A204.1 (cell line): ENCODE measurements around the gene ETS2.
"Not testable (repeated sequence)": the region's sequence is repeated elsewhere in the genome, so short reads cannot be mapped to it uniquely, and the experiment has no call there.

Source experiments
- FAIRE-seq: peaks from 2 replicates; lab custom pipeline; 2012; peaks lifted over from hg19 to GRCh38; lab: Jason Lieb, UNC

ETS2 gene

DNA sequence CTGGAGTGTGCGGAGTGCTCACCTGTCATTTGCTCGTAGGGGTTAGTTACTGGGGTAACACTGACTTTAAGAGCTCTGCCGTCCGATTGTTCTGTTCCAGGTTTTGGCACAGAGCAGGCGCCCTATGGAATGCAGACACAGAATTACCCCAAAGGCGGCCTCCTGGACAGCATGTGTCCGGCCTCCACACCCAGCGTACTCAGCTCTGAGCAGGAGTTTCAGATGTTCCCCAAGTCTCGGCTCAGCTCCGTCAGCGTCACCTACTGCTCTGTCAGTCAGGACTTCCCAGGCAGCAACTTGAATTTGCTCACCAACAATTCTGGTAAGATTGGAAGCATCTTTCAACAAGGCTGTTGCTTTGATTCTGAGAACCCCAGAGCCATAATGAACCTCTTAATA lies 12.6 kb downstream of the ETS2 start:
- no peak for FAIRE-seq

DNA sequence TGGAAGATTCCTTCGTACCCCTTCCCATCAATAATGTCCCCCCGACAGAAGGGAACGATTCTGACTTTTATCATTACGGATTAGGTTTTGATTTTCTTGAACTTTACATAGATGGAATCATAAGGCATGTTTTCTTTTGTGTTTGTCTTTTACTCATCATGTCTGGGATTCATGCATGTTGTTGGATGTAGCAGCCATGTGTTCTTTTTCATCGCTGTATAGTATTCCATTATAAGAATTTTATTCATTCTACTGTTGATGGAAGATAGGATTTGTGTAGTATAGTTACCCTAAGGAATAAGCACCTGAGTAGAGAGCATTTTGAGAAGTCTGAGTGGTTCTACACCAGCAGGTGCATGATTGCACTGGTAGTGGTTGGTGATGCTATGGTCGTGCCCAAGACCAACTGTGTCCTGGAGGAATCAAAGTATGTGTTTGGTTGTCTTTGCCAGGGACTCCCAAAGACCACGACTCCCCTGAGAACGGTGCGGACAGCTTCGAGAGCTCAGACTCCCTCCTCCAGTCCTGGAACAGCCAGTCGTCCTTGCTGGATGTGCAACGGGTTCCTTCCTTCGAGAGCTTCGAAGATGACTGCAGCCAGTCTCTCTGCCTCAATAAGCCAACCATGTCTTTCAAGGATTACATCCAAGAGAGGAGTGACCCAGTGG lies 13.5 kb downstream of the ETS2 start:
- FAIRE-seq = no peak

DNA sequence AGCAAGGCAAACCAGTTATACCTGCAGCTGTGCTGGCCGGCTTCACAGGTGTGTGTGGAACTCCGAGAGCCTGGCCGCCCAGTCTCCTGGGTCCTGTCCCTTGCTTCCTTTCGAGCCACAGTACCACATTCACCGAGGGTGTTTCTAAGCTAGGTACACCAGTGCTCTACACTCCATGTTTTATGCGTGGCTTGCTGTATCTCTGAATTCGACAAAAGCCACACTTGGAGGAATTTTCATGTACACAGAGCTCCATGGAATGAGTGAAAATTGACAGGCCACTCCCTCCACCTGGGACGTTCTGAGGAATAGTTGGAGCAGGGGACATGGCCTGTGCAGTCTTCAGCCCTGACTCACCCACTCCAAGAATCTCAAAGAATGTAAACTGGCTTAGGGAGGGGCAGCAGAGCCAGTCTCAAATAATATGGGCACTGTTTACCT lies 14.0 kb downstream of the ETS2 start:
- FAIRE-seq = no peak

DNA sequence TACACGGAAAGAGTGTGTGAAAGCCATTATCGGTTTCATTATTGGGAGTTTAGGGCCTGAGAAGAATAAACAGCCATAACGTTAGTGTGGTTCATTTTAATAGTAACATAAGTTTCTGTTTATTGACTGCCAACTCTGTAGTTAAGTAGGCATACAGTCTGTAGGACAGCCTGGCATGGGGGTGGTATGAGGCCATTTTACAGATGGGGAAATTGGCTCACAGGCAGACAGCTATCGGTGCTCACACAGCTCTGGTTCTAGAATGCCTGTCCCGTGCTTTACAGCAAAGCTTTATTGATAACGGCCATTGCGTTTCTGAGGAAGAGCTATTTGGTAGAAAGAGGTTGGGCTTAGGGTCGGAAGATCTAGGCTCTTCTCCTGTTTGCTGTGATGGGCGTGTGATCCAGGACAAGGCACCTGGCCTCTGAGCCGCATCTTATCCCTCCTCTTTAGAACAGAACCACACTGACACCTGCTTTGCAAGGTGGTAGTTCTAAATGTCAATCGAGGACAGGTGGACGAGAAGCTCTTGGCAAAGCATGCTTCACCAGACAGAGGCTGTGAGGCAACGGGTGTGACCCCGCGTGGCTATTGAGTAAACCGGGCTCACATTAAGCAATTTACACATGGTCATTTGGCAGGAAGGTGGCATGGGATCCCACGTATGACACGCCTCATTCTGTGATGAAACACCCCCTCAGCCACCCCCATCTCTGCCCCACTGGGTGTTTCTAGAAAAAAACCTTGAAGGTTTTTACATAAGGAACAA lies 14.9 kb downstream of the ETS2 start:
- FAIRE-seq = no peak

DNA sequence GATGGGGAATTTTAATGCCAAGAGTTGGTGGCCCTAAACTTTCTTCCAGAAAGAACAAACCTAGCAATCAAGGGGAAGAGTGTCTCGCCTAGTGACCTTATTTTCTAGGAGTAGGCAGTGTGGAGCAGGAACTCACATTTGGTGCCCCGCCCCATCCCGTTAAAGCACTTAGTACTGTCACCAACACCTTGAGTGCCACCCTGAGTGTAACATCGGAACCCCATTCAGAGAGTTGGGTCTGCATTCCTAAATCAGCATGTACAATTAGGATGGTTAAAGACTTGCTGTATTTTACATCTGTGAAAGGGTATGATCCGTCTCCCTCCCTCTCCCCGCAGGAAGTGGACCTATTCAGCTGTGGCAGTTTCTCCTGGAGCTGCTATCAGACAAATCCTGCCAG lies 15.5 kb downstream of the ETS2 start:
- no peak for FAIRE-seq

DNA sequence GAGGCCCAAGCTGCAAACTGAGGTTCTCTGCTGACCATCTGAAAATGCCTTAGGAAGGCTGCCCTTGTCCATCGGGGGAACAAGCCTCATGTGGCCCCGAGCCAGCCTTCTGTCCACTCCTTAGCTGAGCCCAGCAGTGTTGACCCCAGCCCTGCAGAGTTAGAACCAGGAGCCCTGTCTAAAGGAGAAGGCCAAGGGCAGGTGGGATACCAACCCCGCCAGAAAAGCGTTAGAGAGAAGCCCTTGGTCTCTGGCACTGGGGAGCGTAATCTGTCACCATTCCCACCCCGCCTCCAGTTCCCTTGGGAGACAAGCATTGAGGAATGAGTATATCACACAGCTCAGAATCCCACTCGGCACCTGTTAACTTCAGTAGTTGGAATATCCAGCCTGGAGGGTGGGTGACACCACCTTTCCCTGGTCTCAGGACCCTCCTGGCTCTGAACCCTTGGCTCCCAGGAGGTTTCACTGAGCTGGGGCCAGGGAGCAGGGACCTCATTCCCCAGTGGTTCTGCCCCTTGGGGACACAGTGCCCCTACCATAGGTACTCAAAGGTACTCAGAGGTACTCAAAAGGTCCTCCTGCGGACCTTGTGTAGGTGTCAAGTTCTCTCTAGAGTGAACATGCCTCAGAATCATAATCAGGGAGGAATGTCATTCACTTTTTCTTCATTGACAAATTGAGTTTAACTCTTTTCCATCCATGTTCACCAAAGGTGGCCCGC lies 16.4 kb downstream of the ETS2 start:
- FAIRE-seq = no peak

DNA sequence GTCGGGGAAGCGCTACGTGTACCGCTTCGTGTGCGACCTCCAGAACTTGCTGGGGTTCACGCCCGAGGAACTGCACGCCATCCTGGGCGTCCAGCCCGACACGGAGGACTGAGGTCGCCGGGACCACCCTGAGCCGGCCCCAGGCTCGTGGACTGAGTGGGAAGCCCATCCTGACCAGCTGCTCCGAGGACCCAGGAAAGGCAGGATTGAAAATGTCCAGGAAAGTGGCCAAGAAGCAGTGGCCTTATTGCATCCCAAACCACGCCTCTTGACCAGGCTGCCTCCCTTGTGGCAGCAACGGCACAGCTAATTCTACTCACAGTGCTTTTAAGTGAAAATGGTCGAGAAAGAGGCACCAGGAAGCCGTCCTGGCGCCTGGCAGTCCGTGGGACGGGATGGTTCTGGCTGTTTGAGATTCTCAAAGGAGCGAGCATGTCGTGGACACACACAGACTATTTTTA lies 17.1 kb downstream of the ETS2 start:
- FAIRE-seq = no peak

DNA sequence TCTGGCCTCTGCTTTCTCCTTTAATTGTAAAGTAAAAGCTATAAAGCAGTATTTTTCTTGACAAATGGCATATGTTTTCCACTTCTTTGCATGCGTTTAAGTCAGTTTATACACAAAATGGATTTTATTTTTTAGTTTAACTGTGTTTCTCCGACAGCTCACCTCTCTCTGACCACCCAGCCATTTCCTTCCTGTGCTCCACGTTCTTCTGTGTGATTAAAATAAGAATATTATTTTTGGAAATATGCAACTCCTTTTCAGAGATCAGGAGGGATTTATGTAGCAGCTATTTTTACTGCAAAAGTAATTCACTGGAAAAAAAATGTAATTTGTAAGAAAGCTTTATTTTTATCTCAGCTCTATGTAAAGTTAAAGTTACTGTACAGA lies 18.0 kb downstream of the ETS2 start:
- FAIRE-seq = no peak

DNA sequence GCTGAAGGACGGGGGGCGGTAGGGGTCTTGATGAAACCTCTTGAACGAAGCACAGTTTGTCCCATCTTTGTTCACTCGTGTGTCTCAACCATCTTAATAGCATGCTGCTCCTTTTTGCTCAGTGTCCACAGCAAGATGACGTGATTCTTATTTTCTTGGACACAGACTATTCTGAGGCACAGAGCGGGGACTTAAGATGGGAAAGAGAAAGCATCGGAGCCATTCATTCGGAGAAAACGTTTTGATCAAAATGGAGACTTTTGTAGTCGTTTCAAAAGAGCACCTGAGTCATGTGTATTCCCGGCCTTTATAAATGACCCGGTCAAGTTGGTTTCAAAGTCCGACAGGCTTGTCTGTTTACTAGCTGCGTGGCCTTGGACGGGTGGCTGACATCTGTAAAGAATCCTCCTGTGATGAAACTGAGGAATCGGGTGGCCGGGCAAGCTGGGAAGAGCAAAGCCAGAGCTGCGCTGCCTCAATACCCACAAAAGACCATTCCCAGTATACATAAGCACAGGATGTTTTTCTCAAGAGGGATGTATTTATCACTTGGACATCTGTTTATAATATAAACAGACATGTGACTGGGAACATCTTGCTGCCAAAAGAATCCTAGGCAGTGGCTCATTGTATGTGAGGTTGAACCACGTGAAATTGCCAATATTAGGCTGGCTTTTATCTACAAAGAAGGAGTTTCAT lies 18.5 kb downstream of the ETS2 start:
- FAIRE-seq = no peak

DNA sequence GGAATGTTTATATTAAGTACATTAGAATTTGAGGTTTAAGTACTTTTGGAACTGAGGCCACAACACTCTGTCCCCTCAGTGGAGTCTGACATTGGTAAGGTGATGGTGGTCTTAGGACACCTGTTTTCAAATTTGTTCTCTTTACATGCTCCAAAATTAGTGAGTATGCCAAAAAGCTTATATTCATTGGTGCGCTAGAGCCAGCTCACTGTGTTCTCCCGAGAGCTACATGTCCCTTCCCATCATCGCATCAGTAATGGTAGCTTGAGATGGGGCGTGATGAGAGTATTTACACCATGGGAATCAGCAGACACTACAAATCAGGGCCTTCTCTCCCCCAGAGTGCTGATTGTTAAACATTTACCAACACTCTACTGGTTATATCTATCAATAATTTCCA lies 19.5 kb downstream of the ETS2 start:
- no peak for FAIRE-seq

DNA sequence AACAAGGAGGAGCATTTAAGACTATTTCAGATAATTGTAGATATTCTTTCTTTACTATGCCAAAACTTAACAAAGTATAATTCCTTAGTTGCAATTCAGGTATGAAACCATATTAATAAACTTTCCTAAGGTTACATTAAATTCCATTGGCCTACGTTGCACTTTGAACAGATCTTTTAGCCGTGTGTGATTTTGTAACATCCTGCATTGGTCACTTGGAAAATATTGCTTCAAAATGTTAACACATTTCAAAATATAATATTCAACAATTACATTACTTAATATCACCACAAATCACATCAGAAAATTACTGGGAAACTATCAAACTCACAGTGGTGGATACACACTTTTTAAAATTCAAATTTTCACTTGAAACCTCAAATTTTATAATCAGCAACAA lies 20.2 kb downstream of the ETS2 start:
- FAIRE-seq = no peak

DNA sequence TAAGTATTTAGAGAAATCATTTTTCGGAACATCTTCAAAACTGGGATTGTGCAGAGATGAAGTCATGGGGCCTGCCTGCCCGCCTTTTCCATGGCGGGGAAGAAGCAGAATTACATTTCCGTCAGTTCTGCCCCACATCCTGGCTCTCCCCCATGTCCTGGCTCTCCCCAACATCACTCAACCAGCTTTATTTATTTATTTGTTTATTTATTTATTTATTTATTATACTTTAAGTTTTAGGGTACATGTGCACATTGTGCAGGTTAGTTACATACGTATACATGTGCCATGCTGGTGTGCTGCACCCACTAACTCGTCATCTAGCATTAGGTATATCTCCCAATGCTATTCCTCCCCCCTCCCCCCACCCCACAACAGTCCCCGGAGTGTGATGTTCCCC lies 22.4 kb downstream of the ETS2 start:
- not testable (repeated sequence) for FAIRE-seq

DNA sequence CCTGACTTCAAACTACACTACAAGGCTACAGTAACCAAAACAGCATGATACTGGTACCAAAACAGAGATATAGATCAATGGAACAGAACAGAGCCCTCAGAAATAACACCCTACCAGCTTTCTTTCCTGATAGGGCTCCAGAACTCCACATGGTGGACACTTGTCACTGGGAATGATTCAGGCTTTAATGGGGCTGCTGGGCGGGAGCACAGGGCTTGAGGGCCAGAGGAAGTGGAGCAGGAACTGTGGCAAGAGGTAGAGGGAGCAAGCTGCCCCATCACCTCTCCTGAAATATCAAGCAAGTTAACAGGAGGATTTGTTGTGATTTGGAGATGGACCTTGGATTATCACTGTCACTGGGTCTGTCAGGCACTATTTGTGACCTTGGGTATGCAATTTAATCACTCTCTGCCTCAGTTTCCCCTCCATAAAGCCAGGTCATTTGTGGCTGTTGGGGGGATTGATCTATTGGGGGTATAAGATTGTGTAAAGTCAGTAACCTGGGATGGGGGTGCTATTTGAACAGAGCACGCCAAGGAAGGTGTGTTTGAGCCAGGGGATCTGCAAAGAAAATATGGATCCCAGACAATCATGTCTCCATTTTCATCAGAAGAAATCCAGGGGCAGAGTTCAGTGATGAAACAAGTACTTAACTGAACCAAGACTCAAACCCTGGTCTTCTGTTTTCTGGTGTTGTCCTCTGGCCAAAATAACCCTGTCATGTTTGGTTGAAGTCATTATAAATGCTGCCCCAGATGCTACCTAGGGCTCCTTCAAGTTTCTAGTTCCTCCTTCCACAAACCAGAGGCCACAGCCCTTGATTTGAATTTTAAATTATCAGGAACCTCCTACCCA lies 25.2 kb downstream of the ETS2 start:
- no peak for FAIRE-seq

DNA sequence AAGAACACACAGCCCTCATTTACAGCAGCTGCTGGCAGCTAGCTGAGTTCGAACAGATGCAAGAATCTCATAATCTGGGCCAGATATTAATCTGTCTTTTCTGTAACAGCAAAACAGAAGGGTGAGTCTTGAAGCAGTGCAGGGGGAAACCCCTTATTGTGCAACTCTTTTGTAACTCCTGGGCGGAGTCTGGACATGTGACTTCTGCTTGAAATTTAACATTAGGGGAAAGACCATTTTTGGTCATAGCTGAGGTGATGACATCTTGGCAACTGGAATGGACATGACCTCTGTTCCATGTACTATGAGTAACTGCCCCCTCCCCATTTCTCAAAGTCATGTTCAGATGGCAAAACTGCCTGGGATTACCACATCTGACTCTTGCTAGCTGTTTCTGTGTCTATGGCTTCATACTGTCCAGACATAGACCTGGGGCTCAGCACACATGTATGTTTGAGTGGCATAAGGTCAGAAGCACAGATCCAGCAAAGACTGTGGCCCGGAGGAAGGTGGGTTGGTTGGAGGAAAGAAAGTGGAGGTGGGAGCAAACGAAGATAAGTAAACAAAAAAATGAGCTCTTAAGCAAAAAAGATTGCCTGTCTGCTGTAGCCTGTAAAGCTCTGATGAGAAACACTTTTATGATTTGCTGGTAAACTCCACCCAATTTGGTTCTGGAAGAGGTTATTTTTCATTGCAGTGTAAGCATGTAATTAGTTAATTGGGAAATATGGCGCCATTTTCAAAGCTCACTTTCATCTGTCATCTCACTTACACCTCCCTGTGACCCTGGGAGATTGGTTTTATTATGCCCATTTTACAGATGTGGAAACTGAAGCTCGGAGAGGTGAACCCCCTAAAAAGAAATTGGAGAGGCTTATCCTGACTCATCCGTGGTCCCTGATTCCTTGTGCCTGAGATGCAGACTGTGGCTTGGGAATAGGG lies 26.1 kb downstream of the ETS2 start:
- FAIRE-seq = no peak

DNA sequence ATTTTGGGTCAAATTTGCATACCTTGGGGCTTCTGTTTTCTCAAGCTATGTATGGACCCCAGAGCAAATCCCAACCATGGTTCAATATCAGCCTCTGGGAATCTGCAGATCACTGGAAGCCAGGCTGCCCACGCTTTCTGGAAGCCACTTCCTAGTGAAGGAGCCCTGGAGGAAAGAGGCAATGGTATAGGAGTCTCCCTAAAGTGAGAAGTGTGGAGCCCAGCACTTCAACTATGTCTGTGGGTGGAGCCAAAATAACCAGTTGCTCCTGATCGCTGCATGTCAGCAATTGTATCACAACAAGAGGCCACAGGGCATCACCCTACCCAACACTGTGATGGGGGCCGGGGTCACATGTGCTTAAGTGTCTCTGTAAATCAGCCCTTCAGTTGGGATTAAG lies 26.9 kb downstream of the ETS2 start:
- FAIRE-seq = no peak

DNA sequence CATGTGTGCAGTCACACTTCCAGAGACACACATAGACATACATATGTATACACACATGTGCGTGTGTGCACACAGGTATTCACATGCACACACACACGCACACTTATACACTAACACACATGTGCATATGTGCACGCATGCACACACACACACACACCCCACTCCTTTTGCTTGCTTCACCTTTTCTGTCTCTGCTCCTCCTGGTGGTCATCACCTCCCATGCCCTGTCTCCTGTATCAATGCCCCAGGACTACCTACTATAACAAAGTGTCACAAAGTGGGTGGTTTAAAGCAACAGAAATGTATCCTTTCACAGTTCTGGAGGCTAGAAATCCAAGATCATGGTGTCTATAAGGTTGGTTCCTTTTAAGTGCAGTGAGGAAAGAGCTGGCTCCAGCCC lies 27.4 kb downstream of the ETS2 start:
- FAIRE-seq = no peak

DNA sequence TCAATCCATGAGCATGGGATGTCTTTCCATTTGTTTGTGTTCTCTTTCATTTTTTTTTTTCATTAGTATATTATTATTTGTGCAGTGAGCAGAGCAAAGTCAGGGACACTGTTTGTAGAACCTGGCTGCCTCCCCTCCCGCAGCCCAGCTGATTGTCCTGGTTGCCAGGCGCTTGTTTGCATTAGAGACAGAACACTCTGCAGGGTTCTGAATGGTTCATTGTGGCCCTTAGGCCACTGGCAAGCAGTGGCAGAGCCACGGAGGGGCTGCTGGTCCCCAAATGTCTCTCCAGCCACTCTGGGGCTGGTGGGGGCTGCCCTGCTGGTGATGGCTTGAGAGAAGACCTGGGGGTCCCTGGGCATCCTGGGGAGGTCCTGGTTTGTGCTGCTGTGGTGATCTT lies 29.0 kb downstream of the ETS2 start:
- FAIRE-seq = no peak

DNA sequence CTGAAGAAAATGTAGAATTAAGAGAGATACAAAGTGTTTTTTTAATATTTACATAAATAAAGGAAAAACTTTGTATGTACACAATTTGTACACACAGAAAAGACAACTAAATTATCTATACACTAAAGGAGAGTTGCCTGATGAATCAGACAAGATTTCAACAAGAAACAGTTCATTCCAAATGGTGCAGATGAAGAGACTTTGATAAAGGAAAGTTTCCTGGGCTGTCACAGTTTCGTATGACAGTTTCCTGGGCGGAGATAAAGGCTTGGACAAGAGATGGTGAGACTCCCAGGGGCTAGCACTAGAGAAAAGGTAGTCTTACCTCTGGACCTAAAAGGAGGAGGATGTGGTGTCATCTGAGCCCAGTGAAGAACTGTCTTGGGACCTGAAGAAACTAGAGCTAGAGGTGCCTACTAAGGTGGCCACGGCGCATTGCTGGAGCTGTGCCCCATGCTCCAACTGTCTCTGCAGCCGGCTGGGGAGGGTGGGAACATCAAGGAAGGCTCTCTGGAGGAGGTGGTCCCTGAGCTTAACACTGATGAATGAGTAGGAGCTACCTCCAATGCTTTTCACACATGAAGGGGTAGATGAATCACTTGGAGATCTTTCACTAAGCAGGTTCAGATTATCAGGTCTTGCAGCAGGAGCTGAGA lies 32.2 kb downstream of the ETS2 start:
- FAIRE-seq = no peak

DNA sequence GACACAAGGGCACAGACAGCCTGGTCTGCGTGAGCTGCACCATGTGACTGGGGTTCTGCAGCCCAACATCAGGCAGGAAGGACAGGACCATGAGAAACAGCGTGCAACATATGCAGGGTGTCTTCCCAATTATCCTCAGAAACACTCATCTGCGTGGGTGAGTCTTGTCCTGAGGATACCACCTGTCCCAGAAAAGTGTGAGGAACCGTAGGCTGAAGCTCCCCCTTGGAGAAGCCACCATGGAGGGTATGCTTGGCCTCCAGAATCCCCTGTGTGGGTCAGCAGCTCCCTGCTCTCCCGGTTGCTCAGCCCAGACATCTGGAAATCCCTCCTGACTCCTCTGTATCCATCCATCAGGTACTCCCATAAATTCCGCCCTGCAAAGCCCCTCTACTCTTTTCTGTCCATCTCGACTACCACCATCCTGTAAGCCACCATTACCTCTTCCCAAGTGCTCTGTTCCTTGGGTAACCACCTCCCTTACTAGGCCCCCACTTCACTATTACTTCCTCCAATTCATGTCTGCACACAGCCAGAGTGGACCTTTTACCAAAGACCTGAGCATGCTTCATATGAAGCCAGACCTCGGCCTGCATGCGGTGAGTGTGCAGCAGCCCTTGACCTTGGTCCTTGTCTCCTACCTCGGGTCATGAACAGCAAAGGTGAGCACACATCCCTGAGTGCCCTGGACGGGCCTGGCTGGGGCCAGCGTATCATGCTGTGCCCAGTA lies 33.0 kb downstream of the ETS2 start:
- FAIRE-seq = no peak
